Karpas-422 (cell line): Measurements from ENCODE around the gene ADGRG1. TPM values are rescaled to one million over a fixed set of nuclear protein-coding genes. Genes with fewer than 3 reads are reported as not detected.

Experiments
- DNase-seq: peaks from one replicate; pipeline ENCODE4 v3.0.0-alpha.2; 2015
- H2AFZ ChIP-seq: fragments of 200-600 bp; sonication (generic); 2 replicates; pipeline ENCODE4 v1.6.1; 2014; ENCODE audit warnings: antibody characterized with exemption, low read length, mixed read lengths
- H3K27ac ChIP-seq: fragments of 200-600 bp; sonication (generic); 2 replicates; pipeline ENCODE4 v1.5.1; 2014; ENCODE audit warnings: mild to moderate bottlenecking, low read length, moderate library complexity
- H3K27me3 ChIP-seq: fragments of 200-600 bp; sonication (generic); 2 replicates; pipeline ENCODE4 v1.6.1; 2014; ENCODE audit warnings: low read length, mixed read lengths
- H3K36me3 ChIP-seq: fragments of 200-600 bp; sonication (generic); 2 replicates; pipeline ENCODE4 v1.6.1; 2014; ENCODE audit warnings: low read length, mixed read lengths; ENCODE audit not compliant: insufficient read depth
- H3K4me1 ChIP-seq: fragments of 200-600 bp; sonication (generic); 2 replicates; pipeline ENCODE4 v1.6.1; 2014; ENCODE audit warnings: mild to moderate bottlenecking, low read length, mixed read lengths
- H3K4me2 ChIP-seq: fragments of 200-600 bp; sonication (generic); 2 replicates; pipeline ENCODE4 v1.6.1; 2014; ENCODE audit warnings: low read length, low read depth, mild to moderate bottlenecking; ENCODE audit not compliant: poor library complexity, severe bottlenecking
- H3K4me3 ChIP-seq: fragments of 200-600 bp; sonication (generic); 2 replicates; pipeline ENCODE4 v1.5.1; 2014; ENCODE audit warnings: mild to moderate bottlenecking, antibody characterized with exemption, low read length, mixed read lengths
- H3K79me2 ChIP-seq: fragments of 200-600 bp; sonication (generic); 2 replicates; pipeline ENCODE4 v1.6.1; 2014; ENCODE audit warnings: mild to moderate bottlenecking, low read length, mixed read lengths
- H3K9ac ChIP-seq: fragments of 200-600 bp; sonication (generic); 2 replicates; pipeline ENCODE4 v1.6.0; 2014; ENCODE audit warnings: low read length
- H3K9me2 ChIP-seq: fragments of 200-600 bp; sonication (generic), shearing (Covaris generic); replicated peaks from 2 replicates; pipeline ENCODE4 v1.6.0; 2014; ENCODE audit warnings: mild to moderate bottlenecking, low read length, moderate library complexity; ENCODE audit not compliant: insufficient read depth
- H3K9me3 ChIP-seq: fragments of 300-700, 200-600 bp; sonication (generic); 2 replicates; pipeline ENCODE4 v1.6.1; 2014; ENCODE audit warnings: low read length, mixed read lengths
- H4K20me1 ChIP-seq: fragments of 200-600 bp; sonication (generic); 2 replicates; pipeline ENCODE4 v1.6.1; 2014; ENCODE audit warnings: mild to moderate bottlenecking, antibody characterized with exemption, low read length, low read depth; ENCODE audit not compliant: insufficient read depth
- total RNA-seq: library from RNA; depleted of rRNA; stranded (reverse); fragments of >200 nt; shearing (Covaris generic); gene quantifications from 2 replicates; pipeline ENCODE4 v1.2.3, GENCODE V29; 2014; ENCODE audit warnings: low replicate concordance

The ADGRG1 gene
- total RNA-seq, 1 experiment from 2014 or later = not detected

- DNase-seq = no peak
- H3K4me3 ChIP-seq = no peak overlapping the region
- H3K9me3 ChIP-seq = no peaks in the 10 kb centered on the region
- H2AFZ ChIP-seq = no peak overlapping the region
- no peaks in the 10 kb centered on the region for H3K4me1 ChIP-seq
- no peak overlapping the region for H3K9ac ChIP-seq
- no peaks in the 10 kb centered on the region for H3K27me3 ChIP-seq
- H3K27ac ChIP-seq = no peak overlapping the region
- no peak overlapping the region for H3K4me2 ChIP-seq
- no peaks in the 10 kb centered on the region for H3K79me2 ChIP-seq
- H3K36me3 ChIP-seq = no peaks in the 10 kb centered on the region
- H4K20me1 ChIP-seq = no peaks in the 10 kb centered on the region
- H3K9me2 ChIP-seq = no peaks in the 10 kb centered on the region
Observed at GRCh38 chr16:57666353-57667047, 38.1 kb downstream of the ADGRG1 start.

GRCh38 chr16:57667048-57667525 lies 38.7 kb downstream of the ADGRG1 start:
- no peak overlapping the region for H2AFZ ChIP-seq
- no peak overlapping the region for H3K9ac ChIP-seq
- H3K9me3 ChIP-seq = no peaks in the 10 kb centered on the region
- no peaks in the 10 kb centered on the region for H3K79me2 ChIP-seq
- no peaks in the 10 kb centered on the region for H4K20me1 ChIP-seq
- DNase-seq = no peak
- H3K36me3 ChIP-seq = no peaks in the 10 kb centered on the region
- H3K4me1 ChIP-seq = no peaks in the 10 kb centered on the region
- H3K27ac ChIP-seq = no peak overlapping the region
- H3K9me2 ChIP-seq = no peaks in the 10 kb centered on the region
- H3K4me2 ChIP-seq = no peak overlapping the region
- no peak overlapping the region for H3K4me3 ChIP-seq
- no peaks in the 10 kb centered on the region for H3K27me3 ChIP-seq

- no peaks in the 10 kb centered on the region for H3K27me3 ChIP-seq
- no peak overlapping the region for H3K4me2 ChIP-seq
- no peak overlapping the region for H3K27ac ChIP-seq
- H2AFZ ChIP-seq = no peak overlapping the region
- H3K4me3 ChIP-seq = no peak overlapping the region
- no peaks in the 10 kb centered on the region for H3K9me2 ChIP-seq
- no peaks in the 10 kb centered on the region for H3K4me1 ChIP-seq
- H3K9me3 ChIP-seq = no peaks in the 10 kb centered on the region
- DNase-seq = no peak
- H3K36me3 ChIP-seq = no peaks in the 10 kb centered on the region
- H4K20me1 ChIP-seq = no peaks in the 10 kb centered on the region
- H3K9ac ChIP-seq = no peak overlapping the region
- H3K79me2 ChIP-seq = no peaks in the 10 kb centered on the region
Observed at GRCh38 chr16:57667526-57668262, 39.3 kb downstream of the ADGRG1 start.

GRCh38 chr16:57668263-57668571 lies 39.8 kb downstream of the ADGRG1 start, which contains the start of gene ADGRG3:
ADGRG3 (plus strand) TSS chr16:57668306; CDS start chr16:57668348, 42 bp downstream.
- H3K9ac ChIP-seq = no peak within 1 kb of the TSS
- no peak within 1 kb of the TSS for H3K27ac ChIP-seq

GRCh38 chr16:57668630-57669475 lies 40.4 kb downstream of the ADGRG1 start:
- Histone ChIP-seq H3K9ac (no peak overlapping the region), H3K27ac (no peak overlapping the region), H3K36me3 (no peaks in the 10 kb centered on the region), H4K20me1 (no peaks in the 10 kb centered on the region), H3K4me2 (no peak overlapping the region), H3K9me3 (no peaks in the 10 kb centered on the region), H3K4me3 (no peak overlapping the region), H3K9me2 (no peaks in the 10 kb centered on the region), H3K79me2 (no peaks in the 10 kb centered on the region), H2AFZ (no peak overlapping the region), H3K4me1 (no peaks in the 10 kb centered on the region), H3K27me3 (no peaks in the 10 kb centered on the region)
- DNase-seq = no peak

More at GRCh38 chr16:57668263-57668571, 39.8 kb downstream of the ADGRG1 start, which contains the start of gene ADGRG3:
- H3K36me3 ChIP-seq = no peaks in the 10 kb centered on the region
- no peak within 1 kb of the TSS for H3K4me2 ChIP-seq
- no peaks in the 10 kb centered on the region for H3K9me3 ChIP-seq
- no peaks in the 10 kb centered on the region for H3K79me2 ChIP-seq
- no peaks in the 10 kb centered on the region for H3K4me1 ChIP-seq
- no peaks in the 10 kb centered on the region for H3K9me2 ChIP-seq
- no peak within 1 kb of the TSS for H3K4me3 ChIP-seq
- no peak for DNase-seq
- H2AFZ ChIP-seq = no peak within 1 kb of the TSS
- H3K27me3 ChIP-seq = no peaks in the 10 kb centered on the region
- no peaks in the 10 kb centered on the region for H4K20me1 ChIP-seq

- H3K9me3 ChIP-seq = no peaks in the 10 kb centered on the region
- no peak overlapping the region for H3K9ac ChIP-seq
- no peak overlapping the region for H2AFZ ChIP-seq
- H3K36me3 ChIP-seq = no peaks in the 10 kb centered on the region
- no peaks in the 10 kb centered on the region for H4K20me1 ChIP-seq
- DNase-seq = no peak
- no peaks in the 10 kb centered on the region for H3K27me3 ChIP-seq
- H3K4me1 ChIP-seq = no peaks in the 10 kb centered on the region
- H3K4me3 ChIP-seq = no peak overlapping the region
- no peaks in the 10 kb centered on the region for H3K9me2 ChIP-seq
- no peaks in the 10 kb centered on the region for H3K79me2 ChIP-seq
- no peak overlapping the region for H3K27ac ChIP-seq
- H3K4me2 ChIP-seq = no peak overlapping the region
Observed at GRCh38 chr16:57669476-57670162, 41.2 kb downstream of the ADGRG1 start.

GRCh38 chr16:57670196-57670595 lies 41.8 kb downstream of the ADGRG1 start:
- Histone ChIP-seq H3K79me2 (no peaks in the 10 kb centered on the region), H4K20me1 (no peaks in the 10 kb centered on the region), H3K27ac (no peak overlapping the region), H3K9ac (no peak overlapping the region), H3K27me3 (no peaks in the 10 kb centered on the region), H3K4me2 (no peak overlapping the region), H3K9me3 (no peaks in the 10 kb centered on the region), H3K36me3 (no peaks in the 10 kb centered on the region), H3K4me3 (no peak overlapping the region), H3K9me2 (no peaks in the 10 kb centered on the region), H3K4me1 (no peaks in the 10 kb centered on the region), H2AFZ (no peak overlapping the region)
- no peak for DNase-seq
